22Rv1 (cell line): ENCODE results near the gene CDK5.
A peak's percentile ranks its signal among the peaks of the same experiment; 100 is the strongest.

Experiments used
- H3K27ac ChIP-seq: fragments of 450-650 bp; 2 replicates; pipeline ENCODE4 v1.5.1; 2017
- ZFX ChIP-seq: fragments of 450-650 bp; IDR thresholded peaks from 2 replicates; pipeline ENCODE4 v1.6.1; 2017; ENCODE audit warnings: antibody characterized with exemption, borderline replicate concordance
- TF ChIP-seq, protein P1 (sequence below): fragments of 450-650 bp; IDR thresholded peaks from 2 replicates; pipeline ENCODE4 v1.5.1; 2017; ENCODE audit warnings: mild to moderate bottlenecking

CDK5 gene

GRCh38 chr7:151057506-151057988, at the start of gene CDK5:
Gene CDK5, minus strand, starts transcription at chr7:151057897. Its CDS starts 49 bp downstream, at chr7:151057848.
- peak within 1 kb of the TSS; percentile 96 for H3K27ac ChIP-seq
- TF ChIP-seq, protein P1, sequence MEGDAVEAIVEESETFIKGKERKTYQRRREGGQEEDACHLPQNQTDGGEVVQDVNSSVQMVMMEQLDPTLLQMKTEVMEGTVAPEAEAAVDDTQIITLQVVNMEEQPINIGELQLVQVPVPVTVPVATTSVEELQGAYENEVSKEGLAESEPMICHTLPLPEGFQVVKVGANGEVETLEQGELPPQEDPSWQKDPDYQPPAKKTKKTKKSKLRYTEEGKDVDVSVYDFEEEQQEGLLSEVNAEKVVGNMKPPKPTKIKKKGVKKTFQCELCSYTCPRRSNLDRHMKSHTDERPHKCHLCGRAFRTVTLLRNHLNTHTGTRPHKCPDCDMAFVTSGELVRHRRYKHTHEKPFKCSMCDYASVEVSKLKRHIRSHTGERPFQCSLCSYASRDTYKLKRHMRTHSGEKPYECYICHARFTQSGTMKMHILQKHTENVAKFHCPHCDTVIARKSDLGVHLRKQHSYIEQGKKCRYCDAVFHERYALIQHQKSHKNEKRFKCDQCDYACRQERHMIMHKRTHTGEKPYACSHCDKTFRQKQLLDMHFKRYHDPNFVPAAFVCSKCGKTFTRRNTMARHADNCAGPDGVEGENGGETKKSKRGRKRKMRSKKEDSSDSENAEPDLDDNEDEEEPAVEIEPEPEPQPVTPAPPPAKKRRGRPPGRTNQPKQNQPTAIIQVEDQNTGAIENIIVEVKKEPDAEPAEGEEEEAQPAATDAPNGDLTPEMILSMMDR, result no peak
- no peak for TF ChIP-seq ZFX

- TF ChIP-seq, protein P1, result no peak
- no peak for TF ChIP-seq ZFX
- H3K27ac ChIP-seq, result no peak overlapping the region
Observed at GRCh38 chr7:151104411-151105235, 46.9 kb upstream of the CDK5 start.

GRCh38 chr7:151103973-151104372, 46.3 kb upstream of the CDK5 start:
- H3K27ac ChIP-seq, result no peak overlapping the region; the same call in 1 of the 2 replicates
- TF ChIP-seq, protein P1, result no peak

DNA sequence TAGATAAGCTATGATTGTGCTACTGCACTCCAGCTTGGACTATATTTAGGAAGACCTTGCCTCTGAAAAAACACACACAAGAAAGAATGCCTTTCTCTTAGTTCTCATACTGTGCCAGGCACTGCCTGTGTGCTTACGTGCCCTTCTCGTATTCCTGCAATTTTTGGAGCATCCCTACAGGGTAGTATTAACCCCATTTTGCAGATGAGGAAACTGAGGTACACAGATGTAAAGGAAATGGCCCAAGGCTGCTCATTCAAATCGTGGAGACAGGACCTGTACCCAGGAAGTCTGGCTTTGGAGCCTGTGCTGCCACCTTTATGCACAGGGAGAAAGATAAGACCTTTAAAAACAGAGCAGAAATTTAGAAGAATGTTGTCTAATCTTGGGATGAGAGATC, 45.3 kb upstream of the CDK5 start:
- no peak for TF ChIP-seq ZFX
- TF ChIP-seq, protein P1, result no peak
- peak overlapping the region; percentile 0; the same call in 1 of the 2 replicates for H3K27ac ChIP-seq

- H3K27ac ChIP-seq, result no peak overlapping the region
- no peak for TF ChIP-seq ZFX
- TF ChIP-seq, protein P1, result no peak
Observed at GRCh38 chr7:151101621-151102396, 44.1 kb upstream of the CDK5 start.

- TF ChIP-seq ZFX, result no peak
- TF ChIP-seq, protein P1, result no peak
Observed at GRCh38 chr7:151100921-151101320, 43.2 kb upstream of the CDK5 start.

More at GRCh38 chr7:151100921-151101320, 43.2 kb upstream of the CDK5 start:
- no peak overlapping the region for H3K27ac ChIP-seq
